ENCODE data around the gene RET.

The RET gene

DNA sequence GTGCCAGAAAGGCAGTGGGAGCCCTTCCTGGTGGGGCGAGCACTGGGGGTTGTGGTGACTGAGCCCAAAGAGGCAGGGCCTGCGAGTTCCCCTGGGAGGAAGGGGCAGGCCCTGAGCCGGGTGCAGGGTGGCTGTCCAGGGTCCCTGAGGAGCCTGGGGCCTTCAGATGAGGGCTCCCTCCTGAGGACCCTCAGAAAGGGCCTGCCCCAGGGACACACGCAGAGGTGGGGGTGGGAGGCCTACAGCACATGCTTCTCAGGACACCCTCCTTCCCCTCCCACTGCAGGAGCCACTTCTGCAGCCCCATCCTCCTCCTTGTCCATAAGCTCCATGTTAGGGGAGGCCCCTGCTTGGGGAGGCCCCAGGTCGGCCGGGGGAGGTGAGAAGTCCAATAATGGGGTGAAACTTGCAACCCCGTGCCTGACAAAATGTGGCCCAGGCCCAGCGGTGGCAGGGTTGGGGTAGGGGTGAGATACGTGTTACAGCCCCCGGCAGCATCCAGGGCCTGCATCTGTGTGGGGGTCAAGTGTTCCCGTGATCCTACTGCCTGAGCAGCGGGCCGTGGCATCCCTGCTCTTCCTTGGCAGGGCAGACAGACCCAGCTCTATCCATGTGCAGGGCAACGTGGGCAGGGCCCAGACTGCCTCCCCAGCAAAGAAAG is 31.8 kb upstream of the RET start:
- DNase-seq (ENCODE audit: low spot score) = peak; percentile 67
- Histone ChIP-seq H3K4me3 (no peak overlapping the region), H3K27ac (no peak overlapping the region)
- TF ChIP-seq, protein P1, sequence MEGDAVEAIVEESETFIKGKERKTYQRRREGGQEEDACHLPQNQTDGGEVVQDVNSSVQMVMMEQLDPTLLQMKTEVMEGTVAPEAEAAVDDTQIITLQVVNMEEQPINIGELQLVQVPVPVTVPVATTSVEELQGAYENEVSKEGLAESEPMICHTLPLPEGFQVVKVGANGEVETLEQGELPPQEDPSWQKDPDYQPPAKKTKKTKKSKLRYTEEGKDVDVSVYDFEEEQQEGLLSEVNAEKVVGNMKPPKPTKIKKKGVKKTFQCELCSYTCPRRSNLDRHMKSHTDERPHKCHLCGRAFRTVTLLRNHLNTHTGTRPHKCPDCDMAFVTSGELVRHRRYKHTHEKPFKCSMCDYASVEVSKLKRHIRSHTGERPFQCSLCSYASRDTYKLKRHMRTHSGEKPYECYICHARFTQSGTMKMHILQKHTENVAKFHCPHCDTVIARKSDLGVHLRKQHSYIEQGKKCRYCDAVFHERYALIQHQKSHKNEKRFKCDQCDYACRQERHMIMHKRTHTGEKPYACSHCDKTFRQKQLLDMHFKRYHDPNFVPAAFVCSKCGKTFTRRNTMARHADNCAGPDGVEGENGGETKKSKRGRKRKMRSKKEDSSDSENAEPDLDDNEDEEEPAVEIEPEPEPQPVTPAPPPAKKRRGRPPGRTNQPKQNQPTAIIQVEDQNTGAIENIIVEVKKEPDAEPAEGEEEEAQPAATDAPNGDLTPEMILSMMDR (IDR thresholded peaks at IDR 0.05) = no peak

DNA sequence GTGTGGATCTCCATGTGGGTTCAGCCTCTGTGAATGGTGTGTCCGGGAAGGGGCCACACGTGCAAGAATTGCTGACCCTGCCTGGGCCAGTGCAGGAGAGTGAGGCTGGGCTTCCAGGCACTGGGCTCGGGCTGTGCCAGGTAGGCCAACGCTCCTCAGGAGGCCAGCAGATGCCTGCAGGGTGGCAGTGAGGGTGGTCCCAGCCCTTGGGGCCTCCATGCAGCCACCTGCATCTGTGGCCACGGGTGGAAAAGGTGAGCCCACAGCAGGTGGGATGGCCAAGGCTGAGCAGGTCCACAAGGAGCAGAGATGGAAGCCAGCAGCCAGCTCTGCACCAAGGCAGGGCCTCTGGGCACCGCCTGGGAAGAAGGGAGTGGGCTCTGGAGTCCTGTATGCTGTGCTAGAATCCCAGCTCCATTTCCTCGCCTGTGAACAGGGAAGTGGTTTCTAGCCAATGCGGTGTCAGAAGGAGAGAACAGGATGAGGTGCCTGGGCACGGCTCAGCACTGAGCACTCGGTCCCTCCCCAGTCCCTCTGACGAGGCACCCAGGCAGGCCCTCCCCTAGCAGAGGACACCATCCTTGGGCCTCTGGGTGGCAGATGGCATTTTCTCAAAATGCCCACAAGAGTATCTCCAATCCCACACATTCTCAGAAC is 31.1 kb upstream of the RET start:
- DNase-seq (ENCODE audit: low spot score) = peak; percentile 53
- Histone ChIP-seq H3K4me3 (no peak overlapping the region), H3K27ac (no peak overlapping the region)
- TF ChIP-seq, protein P1 (IDR thresholded peaks at IDR 0.05) = no peak

DNA sequence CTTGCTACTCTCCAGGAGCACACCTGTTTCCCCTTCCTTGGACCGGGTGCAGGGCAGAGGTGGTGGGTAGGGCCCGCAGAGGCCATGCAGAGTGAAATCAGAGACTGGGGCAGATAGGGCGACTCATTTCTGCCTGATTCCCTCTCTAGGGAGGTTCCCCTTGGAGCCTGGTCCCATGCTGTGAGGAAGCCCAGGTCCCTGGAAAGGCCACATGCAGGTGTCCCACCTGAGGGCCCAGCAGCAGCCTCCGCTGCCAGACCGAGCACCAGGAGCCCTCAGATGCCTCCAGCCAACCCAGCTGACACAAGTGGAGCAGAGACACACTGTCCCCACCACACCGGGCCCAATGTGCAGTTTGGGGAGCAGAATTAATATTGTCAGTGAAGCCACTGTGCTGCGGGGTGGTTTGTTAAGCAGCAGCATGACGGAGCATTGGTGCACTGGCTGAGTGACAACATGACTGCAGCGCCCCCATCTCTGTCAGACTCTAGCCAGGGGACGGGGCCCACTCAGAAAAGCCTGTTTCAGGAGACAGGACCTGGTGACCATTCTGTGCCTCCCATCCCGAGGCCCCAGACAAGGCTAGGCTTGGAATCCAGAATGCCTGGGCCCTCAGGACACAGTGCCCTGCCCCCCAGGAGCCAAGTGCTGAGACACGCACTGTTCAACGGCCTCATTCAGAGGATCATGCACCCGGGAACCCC is 30.4 kb upstream of the RET start:
- TF ChIP-seq, protein P1 (IDR thresholded peaks at IDR 0.05) = no peak
- H3K27ac ChIP-seq = no peak overlapping the region
- peak; percentile 59 for DNase-seq (ENCODE audit: low spot score)
- no peak overlapping the region for H3K4me3 ChIP-seq

DNA sequence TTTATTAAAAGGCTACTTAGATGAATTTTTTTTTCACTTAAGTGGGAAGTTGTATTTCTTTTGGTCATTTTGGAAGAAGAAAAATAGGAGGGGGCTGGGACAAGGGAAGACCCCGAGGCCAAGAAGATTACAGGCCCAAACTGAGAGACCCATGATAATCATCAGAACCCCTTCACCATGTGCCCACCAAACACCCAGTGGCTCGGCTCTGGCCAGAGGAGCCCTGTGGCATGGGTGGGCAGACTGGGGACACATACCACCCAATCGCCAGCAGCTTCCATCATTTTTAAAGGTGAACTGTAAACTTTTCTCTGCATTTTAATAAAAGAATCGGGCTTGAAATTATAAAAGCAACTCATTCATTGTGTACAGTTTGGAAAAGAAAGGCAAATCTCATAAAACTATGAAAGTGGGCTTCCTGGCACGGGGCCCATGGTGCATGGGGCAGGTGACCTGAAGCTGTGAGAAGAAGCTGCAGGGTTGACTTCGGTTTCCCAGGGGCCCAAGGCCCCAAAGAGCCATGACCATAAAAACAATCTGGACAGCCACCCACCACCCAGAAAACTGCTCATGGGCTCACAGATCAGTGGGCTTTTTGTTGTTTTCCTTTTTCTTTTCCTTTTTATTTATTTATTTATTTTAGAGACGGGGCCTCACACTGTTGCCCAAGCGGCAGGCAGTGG is 29.4 kb upstream of the RET start:
- H3K27ac ChIP-seq = no peak overlapping the region
- H3K4me3 ChIP-seq = no peak overlapping the region
- TF ChIP-seq, protein P1 (IDR thresholded peaks at IDR 0.05) = no peak
- peak; percentile 26 for DNase-seq (ENCODE audit: low spot score)

DNA sequence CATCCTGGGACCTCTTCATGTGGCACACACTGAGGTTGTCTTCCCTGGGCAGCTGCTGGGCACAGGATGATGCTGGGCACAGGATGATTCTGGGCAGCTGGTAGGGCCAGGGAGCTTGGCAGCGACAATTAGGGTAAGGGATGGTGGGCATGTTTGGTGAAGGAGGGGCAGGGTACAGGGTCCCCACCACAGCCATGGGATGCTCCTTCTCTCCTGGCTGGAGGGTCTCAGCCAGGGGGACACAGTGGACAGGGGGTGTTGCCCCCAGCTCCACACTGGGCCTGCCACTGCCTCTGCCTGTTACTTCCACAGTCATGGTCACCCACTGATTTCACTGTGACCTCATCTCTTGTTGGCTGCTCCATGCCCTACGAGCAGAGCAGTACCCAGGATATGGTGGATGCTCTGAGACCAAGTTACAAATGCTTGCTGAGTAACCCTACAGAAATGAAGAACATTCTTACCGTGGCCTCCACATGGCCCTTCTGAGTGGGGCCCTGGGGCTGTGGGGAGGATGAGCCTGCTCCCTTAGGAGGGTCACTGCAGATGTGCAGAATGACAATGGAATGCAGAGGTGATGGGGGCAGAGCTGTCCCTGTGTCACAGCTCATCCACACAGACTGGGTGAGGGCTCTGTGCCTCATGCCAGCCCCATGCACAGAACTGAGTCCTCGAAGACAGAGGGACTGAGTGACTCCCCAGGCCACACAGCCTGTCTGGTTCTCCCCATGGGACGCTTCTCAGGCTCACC is 28.4 kb upstream of the RET start:
- DNase-seq (ENCODE audit: low spot score) = peak; percentile 43
- H3K27ac ChIP-seq = no peak overlapping the region
- TF ChIP-seq, protein P1 (IDR thresholded peaks at IDR 0.05) = no peak
- no peak overlapping the region for H3K4me3 ChIP-seq

DNA sequence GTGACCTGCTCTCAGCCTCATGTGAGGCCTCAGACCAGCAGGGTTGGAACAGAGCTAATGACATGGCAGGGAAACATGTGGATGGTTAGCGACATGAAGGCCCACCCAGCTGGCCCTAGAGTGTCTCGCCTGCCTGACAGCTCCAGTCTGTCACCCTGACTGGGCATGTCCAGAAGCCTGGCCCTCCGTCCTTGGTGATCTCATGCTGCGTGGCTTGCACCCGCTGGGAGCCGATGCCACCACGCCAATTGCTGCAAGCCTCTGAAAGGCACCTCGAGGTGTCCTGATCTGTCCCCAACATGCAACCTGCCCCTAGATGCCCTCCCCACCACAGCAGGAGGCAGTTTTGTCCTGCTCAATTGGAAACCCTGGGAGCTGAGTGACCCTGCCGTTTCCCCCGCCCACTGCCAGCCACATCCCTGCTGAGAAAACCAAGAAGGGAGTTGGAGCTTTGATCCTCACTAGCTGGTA is 27.8 kb upstream of the RET start:
- peak; percentile 33 for DNase-seq (ENCODE audit: low spot score)

More for the DNA sequence above, 27.8 kb upstream of the RET start:
- TF ChIP-seq, protein P1 (IDR thresholded peaks at IDR 0.05) = no peak
- no peak overlapping the region for H3K4me3 ChIP-seq
- H3K27ac ChIP-seq = no peak overlapping the region

Data from coronary artery (tissue), 2 donors.